Lower lobe of right lung (tissue), 2 donors: ENCODE measurements around the gene C1QTNF9. TPM values are rescaled to one million over a fixed set of nuclear protein-coding genes. Genes with fewer than 3 reads are reported as not detected.
"Not testable (repeated sequence)": the region's sequence is repeated elsewhere in the genome, so short reads cannot be mapped to it uniquely, and the experiment has no call there.

ENCODE experiments used
- ATAC-seq, 2 donors: fragments of 200-7000 bp; cut with Tn5 transposase; one replicate each; pipeline ENCODE4 v1.9.1; 2020 to 2022; ENCODE audit warnings: mild to moderate bottlenecking in 2 of 2, moderate library complexity in 2 of 2
- DNase-seq: peaks from one replicate; pipeline ENCODE4 v3.0.0-alpha.2; 2020
- H3K27ac ChIP-seq: fragments of 200-600 bp; one replicate; pipeline ENCODE4 v1.8.0; 2022
- H3K27me3 ChIP-seq: fragments of 200-600 bp; one replicate; pipeline ENCODE4 v1.8.0; 2022; ENCODE audit warnings: low read depth
- H3K36me3 ChIP-seq: fragments of 200-600 bp; one replicate; pipeline ENCODE4 v1.8.0; 2022; ENCODE audit warnings: mild to moderate bottlenecking
- H3K4me1 ChIP-seq: fragments of 200-600 bp; one replicate; pipeline ENCODE4 v1.8.0; 2022
- H3K4me3 ChIP-seq: fragments of 200-600 bp; one replicate; pipeline ENCODE4 v1.8.0; 2022; ENCODE audit warnings: mild to moderate bottlenecking
- H3K9me3 ChIP-seq: fragments of 200-600 bp; one replicate; pipeline ENCODE4 v1.8.0; 2022
- CTCF ChIP-seq: fragments of 200-600 bp; IDR thresholded peaks from one replicate; pipeline ENCODE4 v1.8.0; 2022; ENCODE audit warnings: antibody characterized with exemption, mild to moderate bottlenecking
- intact Hi-C: fragments of 100-400 bp; cut with DNase I; formaldehyde crosslinking; loops from one replicate; pipeline ENCODE4 v1.11.0; 2022
- total RNA-seq: library from RNA; stranded (reverse); fragmentation: NEBNext Ultra II Directional; extraction: Animal tissue kit (Norgen Biotek cat#: 25700); gene quantifications from one replicate; pipeline ENCODE4 v1.2.1, GENCODE V29; 2021
- donor health status: DM: no; HTN: yes; CAD: no; lungs with severe emphysema.

Gene C1QTNF9
- total RNA-seq, 1 donor from 2014 or later: not detected

DNA sequence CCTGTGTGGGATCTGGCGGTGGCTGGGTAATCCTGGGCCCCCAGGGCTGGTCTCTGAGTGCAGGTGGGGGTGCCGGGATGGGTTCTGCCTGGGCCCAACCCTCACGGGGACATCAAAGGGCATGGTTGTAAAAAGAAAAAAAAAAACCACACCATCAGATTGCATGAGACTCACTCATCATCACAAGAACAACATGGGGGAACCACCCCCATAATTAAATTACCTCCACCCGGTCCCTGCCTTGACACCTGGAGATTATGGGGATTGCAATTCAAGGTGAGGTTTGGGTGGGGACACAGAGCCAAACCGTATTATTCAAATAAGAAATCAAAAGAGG lies 14.3 kb downstream of the C1QTNF9 start:
- H3K27me3 ChIP-seq: peaks cover 6% of the 10 kb centered on the region
- no peaks in the 10 kb centered on the region for H3K36me3 ChIP-seq
- no peaks in the 10 kb centered on the region for H3K4me1 ChIP-seq
- DNase-seq (no peak), ATAC-seq (no peak)
- no peak for TF ChIP-seq CTCF
- intact Hi-C loops: no loop called here
- H3K9me3 ChIP-seq: no peaks in the 10 kb centered on the region
- no peak overlapping the region for H3K4me3 ChIP-seq
- no peak overlapping the region for H3K27ac ChIP-seq

GRCh38 chr13:24327598-24327997 lies 18.2 kb downstream of the C1QTNF9 start:
- H3K9me3 ChIP-seq, DNase-seq, H3K36me3 ChIP-seq, H3K4me3 ChIP-seq, H3K4me1 ChIP-seq, intact Hi-C loops, ATAC-seq, H3K27ac ChIP-seq, H3K27me3 ChIP-seq: not testable (repeated sequence)

DNA sequence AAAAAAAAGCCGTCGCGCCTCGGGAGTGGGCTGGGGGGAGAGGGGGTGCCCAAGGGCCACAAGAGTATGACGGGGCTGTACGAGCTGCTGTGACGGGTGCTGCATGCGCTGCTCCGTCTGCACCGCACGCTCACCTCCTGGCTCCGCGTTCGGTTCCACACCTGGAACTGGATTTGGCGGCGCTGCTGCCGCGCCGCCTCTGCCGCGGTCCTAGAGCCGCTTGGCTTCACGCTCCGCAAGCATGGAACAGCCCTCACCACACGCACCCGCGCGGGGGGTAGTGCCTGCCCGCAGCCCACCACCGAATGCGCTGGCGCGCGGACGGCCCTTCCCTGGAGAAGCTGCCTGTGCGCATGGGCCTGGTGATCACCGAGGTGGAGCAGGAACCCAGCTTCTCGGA lies 18.8 kb downstream of the C1QTNF9 start:
- Histone ChIP-seq H3K4me1 (no peaks in the 10 kb centered on the region), H3K36me3 (no peaks in the 10 kb centered on the region), H3K9me3 (no peaks in the 10 kb centered on the region), H3K27me3 (peaks cover 6% of the 10 kb centered on the region), H3K4me3 (no peak overlapping the region), H3K27ac (no peak overlapping the region)
- no peak for TF ChIP-seq CTCF
- DNase-seq (no peak), ATAC-seq (no peak)
- intact Hi-C loops: no loop called here

GRCh38 chr13:24338721-24339120 lies 29.3 kb downstream of the C1QTNF9 start:
- DNase-seq: no peak
- no peaks in the 10 kb centered on the region for H3K27me3 ChIP-seq
- no peaks in the 10 kb centered on the region for H3K9me3 ChIP-seq
- no peaks in the 10 kb centered on the region for H3K36me3 ChIP-seq
- H3K4me3 ChIP-seq: no peak overlapping the region
- intact Hi-C loops: no loop called here
- H3K4me1 ChIP-seq: no peaks in the 10 kb centered on the region
- no peak overlapping the region for H3K27ac ChIP-seq
- no peak for TF ChIP-seq CTCF
- no peak for ATAC-seq

DNA sequence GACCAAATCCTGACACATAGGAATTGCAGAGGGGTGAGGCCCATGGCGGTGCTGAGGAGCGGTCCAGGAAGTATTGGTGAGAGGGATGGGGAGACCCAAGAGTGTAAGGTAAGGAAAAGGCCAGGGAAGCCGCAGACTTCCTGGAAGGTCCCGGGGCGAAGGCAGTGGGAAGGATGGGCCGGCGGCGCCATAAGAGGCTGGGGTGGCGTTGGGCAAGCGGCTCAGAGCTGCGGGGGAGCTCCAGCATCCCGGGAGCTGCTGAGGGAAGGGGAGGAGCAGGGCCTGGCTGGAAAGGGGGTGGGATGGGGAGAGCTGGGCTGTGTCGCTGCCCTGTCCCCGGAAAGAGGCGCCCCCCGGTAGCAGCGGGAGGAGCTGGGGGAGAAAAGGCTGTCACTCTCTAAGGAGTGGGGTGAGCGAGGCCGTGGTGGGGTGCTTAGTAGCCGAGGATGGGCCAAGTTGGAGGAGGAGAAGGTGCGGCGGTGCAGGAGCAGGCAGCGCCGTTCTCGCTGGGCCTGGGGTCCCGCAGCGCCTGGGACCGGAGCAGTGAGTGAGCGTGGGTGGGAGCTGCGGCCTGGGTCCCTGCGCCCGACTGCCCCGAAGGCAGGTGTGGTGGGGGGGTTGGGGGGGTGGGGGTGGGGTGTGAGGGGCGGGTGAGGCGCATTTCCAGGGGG lies 30.7 kb downstream of the C1QTNF9 start:
- ATAC-seq: peak in 1 of 2 donors; percentile 17
- H3K4me1 ChIP-seq: no peaks in the 10 kb centered on the region

GRCh38 chr13:24340608-24340955 lies 31.2 kb downstream of the C1QTNF9 start:
- ATAC-seq (no peak), DNase-seq (no peak)
- Histone ChIP-seq H3K4me3 (no peak overlapping the region), H3K4me1 (no peaks in the 10 kb centered on the region), H3K27ac (no peak overlapping the region), H3K36me3 (no peaks in the 10 kb centered on the region), H3K27me3 (no peaks in the 10 kb centered on the region), H3K9me3 (no peaks in the 10 kb centered on the region)
- TF ChIP-seq CTCF: no peak
- intact Hi-C loops: no loop called here

More for the DNA sequence above, 30.7 kb downstream of the C1QTNF9 start:
- Histone ChIP-seq H3K27me3 (no peaks in the 10 kb centered on the region), H3K36me3 (no peaks in the 10 kb centered on the region), H3K4me3 (no peak overlapping the region), H3K27ac (no peak overlapping the region), H3K9me3 (no peaks in the 10 kb centered on the region)
- TF ChIP-seq CTCF: no peak
- no peak for DNase-seq
- intact Hi-C loops: no loop called here
